ENCODE data around the gene COL1A1. TPM values are rescaled to one million over a fixed set of nuclear protein-coding genes. Genes with fewer than 3 reads are reported as not detected.

Gene COL1A1
- total RNA-seq, 4 donors from 2014 or later, result 12.2 to 57.3 (median 18.5) TPM

DNA sequence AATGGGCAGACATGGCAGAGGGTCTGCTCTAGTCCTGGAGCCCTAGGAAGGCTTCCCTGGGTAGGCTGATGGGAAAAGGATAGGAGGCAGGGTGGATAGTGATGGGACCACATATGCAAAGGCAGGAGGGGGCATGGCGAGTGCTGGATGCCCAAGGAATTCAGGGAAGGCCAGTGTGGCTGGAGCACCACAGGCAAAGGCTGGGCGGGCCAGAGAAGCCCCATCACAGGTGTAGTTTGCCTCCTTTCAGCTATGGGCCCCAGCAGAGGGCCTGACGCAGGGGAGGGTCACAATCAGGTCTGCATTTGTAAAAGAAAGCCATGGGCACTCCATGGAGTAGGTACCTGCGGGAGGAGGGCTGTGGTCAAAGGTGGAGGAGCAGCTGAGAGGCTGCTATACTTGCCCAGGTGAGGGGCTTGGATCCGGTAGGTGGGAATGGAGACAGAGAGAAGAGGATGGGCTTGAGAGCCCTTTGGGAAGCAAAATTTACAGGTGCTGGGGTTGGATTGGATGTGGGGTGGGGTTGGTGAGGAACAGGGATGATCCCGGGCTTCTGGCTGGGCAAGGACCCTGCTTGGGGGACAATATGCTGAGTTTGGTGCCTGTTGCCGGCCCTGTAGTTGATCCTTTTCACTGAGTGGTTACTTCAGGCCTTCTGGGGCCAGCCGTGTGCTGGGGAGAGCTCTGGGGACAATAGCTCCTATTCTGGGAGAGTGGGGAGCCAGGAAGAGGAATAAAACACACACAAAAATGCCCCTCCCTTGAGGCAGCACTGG is 6.5 kb upstream of the COL1A1 start:
- no peak for DNase-seq
- intact Hi-C loops (cut with DNase I), result no loop called here
- no peak for TF ChIP-seq POLR2A (IDR thresholded peaks at IDR 0.05)
- TF ChIP-seq, protein P1, sequence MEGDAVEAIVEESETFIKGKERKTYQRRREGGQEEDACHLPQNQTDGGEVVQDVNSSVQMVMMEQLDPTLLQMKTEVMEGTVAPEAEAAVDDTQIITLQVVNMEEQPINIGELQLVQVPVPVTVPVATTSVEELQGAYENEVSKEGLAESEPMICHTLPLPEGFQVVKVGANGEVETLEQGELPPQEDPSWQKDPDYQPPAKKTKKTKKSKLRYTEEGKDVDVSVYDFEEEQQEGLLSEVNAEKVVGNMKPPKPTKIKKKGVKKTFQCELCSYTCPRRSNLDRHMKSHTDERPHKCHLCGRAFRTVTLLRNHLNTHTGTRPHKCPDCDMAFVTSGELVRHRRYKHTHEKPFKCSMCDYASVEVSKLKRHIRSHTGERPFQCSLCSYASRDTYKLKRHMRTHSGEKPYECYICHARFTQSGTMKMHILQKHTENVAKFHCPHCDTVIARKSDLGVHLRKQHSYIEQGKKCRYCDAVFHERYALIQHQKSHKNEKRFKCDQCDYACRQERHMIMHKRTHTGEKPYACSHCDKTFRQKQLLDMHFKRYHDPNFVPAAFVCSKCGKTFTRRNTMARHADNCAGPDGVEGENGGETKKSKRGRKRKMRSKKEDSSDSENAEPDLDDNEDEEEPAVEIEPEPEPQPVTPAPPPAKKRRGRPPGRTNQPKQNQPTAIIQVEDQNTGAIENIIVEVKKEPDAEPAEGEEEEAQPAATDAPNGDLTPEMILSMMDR (IDR thresholded peaks at IDR 0.05), result no peak

DNA sequence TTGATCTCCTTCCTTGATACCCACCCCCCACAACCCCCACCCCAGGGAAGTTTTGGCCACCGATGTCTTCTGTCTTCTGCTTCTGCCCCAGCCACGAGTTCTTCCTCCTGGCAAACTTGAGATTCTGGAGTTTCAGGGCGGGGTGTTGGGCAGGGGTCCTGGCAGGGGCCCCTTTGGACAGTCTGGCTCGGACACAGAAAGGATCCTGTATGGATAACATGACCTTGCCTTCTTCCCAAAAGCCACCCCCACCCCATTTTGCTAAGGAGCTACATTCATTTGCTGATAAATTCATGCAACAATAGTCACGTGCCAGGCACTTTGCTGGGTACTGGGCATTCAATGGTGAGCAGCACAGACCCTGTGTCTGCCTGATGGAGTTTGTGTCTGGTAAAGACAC is 5.9 kb upstream of the COL1A1 start:
- H3K27ac ChIP-seq, result no peak overlapping the region
- DNase-seq, result no peak
- H3K4me1 ChIP-seq, result peaks cover 0 to 22% of the 10 kb centered on the region in 2 donors
- no peaks in the 10 kb centered on the region for H3K36me3 ChIP-seq
- H3K27me3 ChIP-seq, result no peaks in the 10 kb centered on the region
- H3K4me3 ChIP-seq (replicated peaks in 1 of 3), result no peak overlapping the region
- 50 to 57% methylated on average over 5 of the region's 5 CpGs for WGBS, 2 donors
- intact Hi-C loops (cut with DNase I), result no loop called here
- TF ChIP-seq POLR2A (IDR thresholded peaks at IDR 0.05), result no peak
- TF ChIP-seq, protein P1 (IDR thresholded peaks at IDR 0.05), result no peak
- no peaks in the 10 kb centered on the region for H3K9me3 ChIP-seq

More for the DNA sequence above, 6.5 kb upstream of the COL1A1 start:
- H3K36me3 ChIP-seq, result no peaks in the 10 kb centered on the region
- H3K27ac ChIP-seq, result no peak overlapping the region
- H3K4me3 ChIP-seq (replicated peaks in 1 of 3), result no peak overlapping the region
- peaks cover 0 to 22% of the 10 kb centered on the region in 2 donors for H3K4me1 ChIP-seq
- no peaks in the 10 kb centered on the region for H3K27me3 ChIP-seq
- no peaks in the 10 kb centered on the region for H3K9me3 ChIP-seq
- WGBS, 2 donors, result 82 to 86% methylated on average over 8 of the region's 8 CpGs

DNA sequence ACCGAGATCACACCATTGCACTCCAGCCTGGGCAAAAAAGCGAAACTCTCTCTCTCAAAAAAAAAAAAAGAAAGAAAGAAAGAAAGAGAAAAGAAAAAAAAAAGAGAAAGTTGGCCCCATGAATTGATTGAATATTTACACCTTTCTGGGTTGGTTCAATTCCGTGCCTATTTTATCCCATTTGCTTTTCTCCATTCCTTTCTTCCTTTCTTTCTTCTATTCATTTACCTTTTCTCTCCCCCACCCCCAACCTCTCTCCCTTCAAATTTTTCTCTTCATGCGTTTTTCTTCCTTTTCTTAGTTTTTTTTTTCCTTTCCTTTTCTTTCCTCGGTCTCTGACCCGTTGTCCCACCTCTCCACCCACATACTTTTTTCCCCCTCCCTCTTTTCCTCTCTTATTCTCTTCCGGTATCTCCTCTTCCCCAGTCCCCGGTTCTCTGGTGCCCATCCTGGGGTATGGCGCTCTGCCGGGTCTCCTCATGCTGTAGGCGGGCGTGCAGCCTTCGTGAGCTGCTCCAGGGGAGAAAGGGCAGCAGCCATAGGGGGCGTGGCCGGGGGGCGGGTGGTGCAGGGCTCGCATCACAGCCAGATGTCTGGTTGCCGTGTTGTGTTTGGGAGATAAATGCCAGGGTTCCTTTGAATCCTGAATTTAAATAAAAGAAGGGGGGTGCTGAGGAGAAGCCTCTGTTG is 5.3 kb upstream of the COL1A1 start:
- no peak overlapping the region for H3K4me3 ChIP-seq (replicated peaks in 1 of 3)
- WGBS, 2 donors, result 31 to 35% methylated on average over 18 of the region's 18 CpGs
- H3K4me1 ChIP-seq, result peaks cover 0 to 22% of the 10 kb centered on the region in 2 donors
- H3K36me3 ChIP-seq, result no peaks in the 10 kb centered on the region
- no peaks in the 10 kb centered on the region for H3K9me3 ChIP-seq
- no peak overlapping the region for H3K27ac ChIP-seq
- DNase-seq, result no peak
- TF ChIP-seq POLR2A (IDR thresholded peaks at IDR 0.05), result no peak
- TF ChIP-seq, protein P1 (IDR thresholded peaks at IDR 0.05), result no peak
- peaks cover under 1% of the 10 kb centered on the region for H3K27me3 ChIP-seq
- intact Hi-C loops (cut with DNase I), result no loop called here

DNA sequence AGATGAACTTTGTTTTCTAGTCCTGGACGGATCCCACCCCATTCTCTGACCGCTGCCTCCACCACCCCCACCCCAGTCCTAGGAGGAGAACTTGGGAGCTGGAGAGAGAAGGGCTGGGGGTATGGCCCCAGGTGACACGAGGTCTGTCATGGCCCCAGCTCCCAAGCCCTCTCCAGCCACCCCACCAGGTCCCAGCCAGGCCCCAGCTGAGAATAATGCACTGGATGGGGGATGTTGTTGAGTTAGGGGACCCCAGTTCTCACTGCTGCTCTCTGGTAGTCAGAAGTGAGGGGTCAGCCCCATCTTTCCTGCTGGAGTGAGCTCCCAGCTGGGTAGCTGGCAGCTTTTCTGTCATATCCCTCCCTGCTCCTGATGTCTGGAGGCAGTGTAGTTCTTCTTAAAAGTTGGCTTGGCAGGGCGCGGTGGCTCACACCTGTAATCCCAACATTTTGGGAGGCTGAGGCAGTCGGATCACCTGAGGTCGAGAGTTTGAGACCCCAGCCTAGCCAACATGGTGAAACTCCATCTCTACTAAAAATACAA is 4.6 kb upstream of the COL1A1 start:
- H3K4me3 ChIP-seq (replicated peaks in 1 of 3), result no peak overlapping the region
- 79 to 85% methylated on average over 6 to 7 of the region's 7 CpGs for WGBS, 2 donors
- no peak for DNase-seq
- H3K4me1 ChIP-seq, result peaks cover 2 to 22% of the 10 kb centered on the region in 2 donors
- intact Hi-C loops (cut with DNase I), result no loop called here
- H3K9me3 ChIP-seq, result no peaks in the 10 kb centered on the region
- H3K27me3 ChIP-seq, result peaks cover 7% of the 10 kb centered on the region
- TF ChIP-seq POLR2A (IDR thresholded peaks at IDR 0.05), result no peak
- TF ChIP-seq, protein P1 (IDR thresholded peaks at IDR 0.05), result no peak
- H3K27ac ChIP-seq, result peak overlapping the region in 1 of 3 donors; percentile 38
- H3K36me3 ChIP-seq, result no peaks in the 10 kb centered on the region
